Sciatic nerve (tissue), 2 donors: ENCODE data around the gene SLC9C2. TPM values are rescaled to one million over a fixed set of nuclear protein-coding genes. Genes with fewer than 3 reads are reported as not detected.
"Not testable (repeated sequence)": the region's sequence is repeated elsewhere in the genome, so short reads cannot be mapped to it uniquely, and the experiment has no call there.

Source experiments
- ATAC-seq: fragments of 200-7000 bp; cut with Tn5 transposase; one replicate; pipeline ENCODE4 v1.9.1; 2020; ENCODE audit warnings: mild to moderate bottlenecking, moderate library complexity
- DNase-seq: peaks from one replicate; pipeline ENCODE4 v3.0.0-alpha.2; 2020; ENCODE audit warnings: low spot score
- intact Hi-C: fragments of 100-400 bp; cut with DNase I; formaldehyde crosslinking; loops from one replicate; pipeline ENCODE4 v1.14.2; 2022
- total RNA-seq: library from RNA; stranded (reverse); fragmentation: NEBNext Ultra II Directional; extraction: Animal tissue kit (Norgen Biotek cat#: 25700); gene quantifications from one replicate; pipeline ENCODE4 v1.2.1, GENCODE V29; 2021
- donor health status: DM: no; HTN: no; CAD: no.
- donor health status: DM: no; HTN: no; CAD: no.

Gene SLC9C2
- total RNA-seq, 1 donor from 2014 or later = not detected

GRCh38 chr1:173473599-173474011 is 129.3 kb downstream of the SLC9C2 start:
- no peak for ATAC-seq
- no peak for DNase-seq
- intact Hi-C loops = no loop called here

- intact Hi-C loops = no loop called here
- ATAC-seq = no peak
- no peak for DNase-seq
Measured at GRCh38 chr1:173470608-173471007, 132.3 kb downstream of the SLC9C2 start.

GRCh38 chr1:173469656-173470055 is 133.2 kb downstream of the SLC9C2 start:
- ATAC-seq (no peak), DNase-seq (no peak)
- intact Hi-C loops = no loop called here

GRCh38 chr1:173467426-173467825 is 135.4 kb downstream of the SLC9C2 start:
- intact Hi-C loops = no loop called here
- ATAC-seq = no peak
- DNase-seq = no peak

GRCh38 chr1:173464185-173464584 is 138.7 kb downstream of the SLC9C2 start:
- ATAC-seq, DNase-seq, intact Hi-C loops: not testable (repeated sequence)

GRCh38 chr1:173462666-173463065 is 140.2 kb downstream of the SLC9C2 start:
- ATAC-seq, intact Hi-C loops, DNase-seq: not testable (repeated sequence)

GRCh38 chr1:173459885-173460284 is 143.0 kb downstream of the SLC9C2 start:
- DNase-seq = no peak
- intact Hi-C loops = no loop called here
- no peak for ATAC-seq

- DNase-seq (no peak), ATAC-seq (no peak)
- intact Hi-C loops = no loop called here
Measured at GRCh38 chr1:173454966-173455524, 147.8 kb downstream of the SLC9C2 start.

GRCh38 chr1:173453982-173454381 is 148.9 kb downstream of the SLC9C2 start:
- no peak for DNase-seq
- no peak for ATAC-seq
- intact Hi-C loops = no loop called here

- intact Hi-C loops = no loop called here
- no peak for DNase-seq
- ATAC-seq = no peak
Measured at GRCh38 chr1:173451981-173452380, 150.9 kb downstream of the SLC9C2 start.

Other genes starting within 250 kb of the SLC9C2 start
- gene PRDX6, start 125.7 kb downstream of the SLC9C2 start, total RNA-seq = 184 TPM
- not detected for gene TEX50, start 32.3 kb upstream of the SLC9C2 start, total RNA-seq
- 1.5 TPM for gene ANKRD45, start 66.8 kb upstream of the SLC9C2 start, total RNA-seq
- gene KLHL20, start 111.9 kb upstream of the SLC9C2 start, total RNA-seq = 33.4 TPM
- 10.2 TPM for gene DARS2, start 221.6 kb upstream of the SLC9C2 start, total RNA-seq
- 6.2 TPM for gene CENPL, start 221.8 kb upstream of the SLC9C2 start, total RNA-seq